Measurements from ENCODE around the gene NBPF6. TPM values are rescaled to one million over a fixed set of nuclear protein-coding genes. Genes with fewer than 3 reads are reported as not detected.
"Not testable (repeated sequence)": the region's sequence is repeated elsewhere in the genome, so short reads cannot be mapped to it uniquely, and the experiment has no call there.

NBPF6 gene
- polyA plus RNA-seq, 1 of the 3 experiments (the other 2 are of a cell fraction): not detected

DNA sequence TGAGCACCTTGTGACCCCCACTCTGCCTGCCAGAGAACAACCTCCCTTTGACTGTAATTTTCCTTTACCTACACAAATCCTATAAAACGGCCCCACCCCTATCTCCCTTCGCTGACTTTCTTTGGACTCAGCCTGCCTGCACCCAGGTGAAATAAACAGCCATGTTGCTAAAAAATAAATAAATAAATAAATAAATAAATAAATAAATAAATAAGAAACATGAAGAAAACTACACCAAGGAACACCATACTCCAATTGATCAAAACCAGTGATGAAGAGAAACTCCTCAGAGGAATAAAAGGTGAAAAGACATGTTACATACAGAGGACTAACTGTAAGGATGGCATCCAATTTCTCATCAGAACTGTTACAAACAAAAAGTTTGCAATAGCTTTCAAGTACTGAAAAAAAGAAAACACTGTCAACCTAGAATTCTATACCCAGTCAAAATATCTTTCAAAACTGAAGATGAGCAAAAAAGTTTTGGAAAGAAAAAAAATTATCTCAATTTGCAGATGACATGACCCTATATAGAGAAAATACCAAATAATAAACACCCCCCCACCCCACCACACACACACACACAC lies 28.4 kb downstream of the NBPF6 start (continued):
- TF ChIP-seq, protein P1, sequence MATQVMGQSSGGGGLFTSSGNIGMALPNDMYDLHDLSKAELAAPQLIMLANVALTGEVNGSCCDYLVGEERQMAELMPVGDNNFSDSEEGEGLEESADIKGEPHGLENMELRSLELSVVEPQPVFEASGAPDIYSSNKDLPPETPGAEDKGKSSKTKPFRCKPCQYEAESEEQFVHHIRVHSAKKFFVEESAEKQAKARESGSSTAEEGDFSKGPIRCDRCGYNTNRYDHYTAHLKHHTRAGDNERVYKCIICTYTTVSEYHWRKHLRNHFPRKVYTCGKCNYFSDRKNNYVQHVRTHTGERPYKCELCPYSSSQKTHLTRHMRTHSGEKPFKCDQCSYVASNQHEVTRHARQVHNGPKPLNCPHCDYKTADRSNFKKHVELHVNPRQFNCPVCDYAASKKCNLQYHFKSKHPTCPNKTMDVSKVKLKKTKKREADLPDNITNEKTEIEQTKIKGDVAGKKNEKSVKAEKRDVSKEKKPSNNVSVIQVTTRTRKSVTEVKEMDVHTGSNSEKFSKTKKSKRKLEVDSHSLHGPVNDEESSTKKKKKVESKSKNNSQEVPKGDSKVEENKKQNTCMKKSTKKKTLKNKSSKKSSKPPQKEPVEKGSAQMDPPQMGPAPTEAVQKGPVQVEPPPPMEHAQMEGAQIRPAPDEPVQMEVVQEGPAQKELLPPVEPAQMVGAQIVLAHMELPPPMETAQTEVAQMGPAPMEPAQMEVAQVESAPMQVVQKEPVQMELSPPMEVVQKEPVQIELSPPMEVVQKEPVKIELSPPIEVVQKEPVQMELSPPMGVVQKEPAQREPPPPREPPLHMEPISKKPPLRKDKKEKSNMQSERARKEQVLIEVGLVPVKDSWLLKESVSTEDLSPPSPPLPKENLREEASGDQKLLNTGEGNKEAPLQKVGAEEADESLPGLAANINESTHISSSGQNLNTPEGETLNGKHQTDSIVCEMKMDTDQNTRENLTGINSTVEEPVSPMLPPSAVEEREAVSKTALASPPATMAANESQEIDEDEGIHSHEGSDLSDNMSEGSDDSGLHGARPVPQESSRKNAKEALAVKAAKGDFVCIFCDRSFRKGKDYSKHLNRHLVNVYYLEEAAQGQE (IDR thresholded peaks at IDR 0.05; ENCODE audit: low read depth, low read length): no peak
- TF ChIP-seq FOXM1 (IDR thresholded peaks at IDR 0.05; ENCODE audit: low read depth): no peak

DNA sequence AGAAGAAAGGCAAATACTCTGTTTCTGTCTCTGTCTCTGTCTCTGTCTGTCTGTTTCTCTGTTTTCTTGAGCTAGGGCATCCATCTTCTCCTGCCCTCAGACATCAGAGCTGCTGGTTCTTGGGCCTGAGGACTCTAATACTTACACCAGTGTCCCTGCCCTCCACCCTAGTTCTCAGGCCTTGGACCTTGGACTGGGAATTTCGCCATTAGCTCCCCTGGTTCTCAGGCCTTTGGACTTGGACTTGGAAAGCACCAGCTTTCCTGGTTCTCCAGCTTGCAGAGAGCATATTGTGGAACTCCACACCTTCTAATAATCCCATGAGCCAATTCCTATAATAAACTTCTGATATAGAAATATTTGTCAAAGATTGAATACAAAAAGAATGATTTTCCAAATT lies 32.6 kb downstream of the NBPF6 start:
- ChIA-PET CTCF (interaction anchor here (0.8 to 1.0 kb wide), 2 partner anchors 30 to 161 kb away, joined by 3 to 5 read pairs; no protein-coding TSS in a partner anchor), POLR2A (no interaction called here)
- Histone ChIP-seq H3K27ac (ENCODE audit: low read depth in 2 of 2, low read length in 1 of 2) (no peak overlapping the region), H3K4me1 (ENCODE audit: control insufficient read depth in 1 of 2, insufficient read depth in 2 of 2, low read depth in 1 of 2, low read length in 1 of 2) (no peaks in the 10 kb centered on the region), H3K36me3 (replicated peaks in 1 of 2; ENCODE audit: control insufficient read depth in 1 of 2, insufficient read depth in 2 of 2, low read length in 1 of 2) (no peaks in the 10 kb centered on the region), H3K27me3 (ENCODE audit: insufficient read depth) (no peaks in the 10 kb centered on the region), H3K9me2 (no peaks in the 10 kb centered on the region), H3K9ac (no peak overlapping the region), H3K4me3 (ENCODE audit: low read depth in 2 of 2, low read length in 1 of 2) (no peak overlapping the region), H2AFZ (ENCODE audit: low read depth) (no peak overlapping the region), H3K4me2 (no peak overlapping the region), H3K79me2 (ENCODE audit: insufficient read depth) (no peaks in the 10 kb centered on the region), H3K9me3 (no peaks in the 10 kb centered on the region), H4K20me1 (ENCODE audit: insufficient read depth) (no peaks in the 10 kb centered on the region), H3F3A (replicated peaks; ENCODE audit: insufficient read depth) (no peaks in the 10 kb centered on the region)
- WGBS (ENCODE audit: low lambda C conversion rate): 0% methylated on average over 1 of the region's 1 CpG
- no peak for DNase-seq
- TF ChIP-seq RCOR1 (IDR thresholded peaks at IDR 0.05; ENCODE audit: low read length) (no peak), TCF12 (IDR thresholded peaks at IDR 0.05) (no peak), CHD2 (IDR thresholded peaks at IDR 0.05; ENCODE audit: low read length, partially characterized antibody) (no peak), GABPA (IDR thresholded peaks at IDR 0.05; ENCODE audit: low read depth) (no peak), RAD21 (IDR thresholded peaks at IDR 0.05; ENCODE audit: low read length) (no peak), FOXM1 (IDR thresholded peaks at IDR 0.05; ENCODE audit: low read depth) (no peak), FOSL2 (IDR thresholded peaks at IDR 0.05; ENCODE audit: borderline replicate concordance, low read depth) (no peak), FOXJ3 (CRISPR knock-in tag; IDR thresholded peaks at IDR 0.05) (no peak), YY1 (IDR thresholded peaks at IDR 0.05; ENCODE audit: low read depth) (no peak), MXI1 (IDR thresholded peaks at IDR 0.05; ENCODE audit: low read depth, low read length) (no peak), TAF1 (IDR thresholded peaks at IDR 0.05; ENCODE audit: borderline replicate concordance, low read depth, low read length) (no peak), TEAD4 (IDR thresholded peaks at IDR 0.05; ENCODE audit: borderline replicate concordance, insufficient read depth) (no peak)
- TF ChIP-seq, protein P2, sequence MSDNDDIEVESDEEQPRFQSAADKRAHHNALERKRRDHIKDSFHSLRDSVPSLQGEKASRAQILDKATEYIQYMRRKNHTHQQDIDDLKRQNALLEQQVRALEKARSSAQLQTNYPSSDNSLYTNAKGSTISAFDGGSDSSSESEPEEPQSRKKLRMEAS (IDR thresholded peaks at IDR 0.05; ENCODE audit: low read depth): no peak
- TF ChIP-seq, protein P3, sequence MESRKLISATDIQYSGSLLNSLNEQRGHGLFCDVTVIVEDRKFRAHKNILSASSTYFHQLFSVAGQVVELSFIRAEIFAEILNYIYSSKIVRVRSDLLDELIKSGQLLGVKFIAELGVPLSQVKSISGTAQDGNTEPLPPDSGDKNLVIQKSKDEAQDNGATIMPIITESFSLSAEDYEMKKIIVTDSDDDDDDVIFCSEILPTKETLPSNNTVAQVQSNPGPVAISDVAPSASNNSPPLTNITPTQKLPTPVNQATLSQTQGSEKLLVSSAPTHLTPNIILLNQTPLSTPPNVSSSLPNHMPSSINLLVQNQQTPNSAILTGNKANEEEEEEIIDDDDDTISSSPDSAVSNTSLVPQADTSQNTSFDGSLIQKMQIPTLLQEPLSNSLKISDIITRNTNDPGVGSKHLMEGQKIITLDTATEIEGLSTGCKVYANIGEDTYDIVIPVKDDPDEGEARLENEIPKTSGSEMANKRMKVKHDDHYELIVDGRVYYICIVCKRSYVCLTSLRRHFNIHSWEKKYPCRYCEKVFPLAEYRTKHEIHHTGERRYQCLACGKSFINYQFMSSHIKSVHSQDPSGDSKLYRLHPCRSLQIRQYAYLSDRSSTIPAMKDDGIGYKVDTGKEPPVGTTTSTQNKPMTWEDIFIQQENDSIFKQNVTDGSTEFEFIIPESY (IDR thresholded peaks at IDR 0.05; ENCODE audit: borderline replicate concordance, low read depth): no peak
- TF ChIP-seq, protein P4, sequence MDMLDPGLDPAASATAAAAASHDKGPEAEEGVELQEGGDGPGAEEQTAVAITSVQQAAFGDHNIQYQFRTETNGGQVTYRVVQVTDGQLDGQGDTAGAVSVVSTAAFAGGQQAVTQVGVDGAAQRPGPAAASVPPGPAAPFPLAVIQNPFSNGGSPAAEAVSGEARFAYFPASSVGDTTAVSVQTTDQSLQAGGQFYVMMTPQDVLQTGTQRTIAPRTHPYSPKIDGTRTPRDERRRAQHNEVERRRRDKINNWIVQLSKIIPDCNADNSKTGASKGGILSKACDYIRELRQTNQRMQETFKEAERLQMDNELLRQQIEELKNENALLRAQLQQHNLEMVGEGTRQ (IDR thresholded peaks at IDR 0.05; ENCODE audit: borderline replicate concordance, low read depth, low read length): no peak

DNA sequence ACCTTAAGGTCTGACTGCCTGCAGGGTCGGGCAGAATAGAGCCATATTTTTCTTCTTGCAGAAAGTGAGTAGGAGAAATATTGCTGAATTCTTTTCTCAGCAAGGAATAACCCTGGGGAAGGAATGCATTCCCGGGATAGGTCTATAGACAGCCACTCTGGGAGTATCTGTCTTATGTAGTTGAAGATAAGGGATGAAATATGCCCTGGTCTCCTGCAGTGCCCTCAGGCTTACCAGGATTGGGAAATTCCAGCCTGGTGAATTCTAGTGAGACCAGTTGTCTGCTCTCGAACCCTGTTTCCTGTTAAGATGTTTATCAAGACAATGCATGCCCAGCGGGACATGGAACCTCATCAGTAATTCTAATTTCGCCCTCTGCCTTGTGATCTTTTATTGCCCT lies 35.8 kb downstream of the NBPF6 start:
- H3K4me1 ChIP-seq (ENCODE audit: control insufficient read depth in 1 of 2, insufficient read depth in 2 of 2, low read depth in 1 of 2, low read length in 1 of 2); DNase-seq; CTCF ChIA-PET; H3K4me3 ChIP-seq (ENCODE audit: low read depth in 2 of 2, low read length in 1 of 2); H2AFZ ChIP-seq (ENCODE audit: low read depth); H3K36me3 ChIP-seq (replicated peaks in 1 of 2; ENCODE audit: control insufficient read depth in 1 of 2, insufficient read depth in 2 of 2, low read length in 1 of 2); H3K4me2 ChIP-seq; H3F3A ChIP-seq (replicated peaks; ENCODE audit: insufficient read depth); H3K9me3 ChIP-seq; H3K79me2 ChIP-seq (ENCODE audit: insufficient read depth); POLR2A ChIA-PET; H3K27ac ChIP-seq (ENCODE audit: low read depth in 2 of 2, low read length in 1 of 2); H3K27me3 ChIP-seq (ENCODE audit: insufficient read depth); H4K20me1 ChIP-seq (ENCODE audit: insufficient read depth); H3K9ac ChIP-seq; H3K9me2 ChIP-seq: not testable (repeated sequence)
- 9% methylated on average over 4 of the region's 5 CpGs for whole genome bisulfite sequencing (ENCODE audit: low lambda C conversion rate)
